ENCODE measurements around the gene CLCN2. TPM values are rescaled to one million over a fixed set of nuclear protein-coding genes. Genes with fewer than 3 reads are reported as not detected.
A peak's percentile ranks its signal among the peaks of the same experiment; 100 is the strongest.

Gene CLCN2
- total RNA-seq, 1 experiment from 2014 or later, result 20.2 TPM

DNA sequence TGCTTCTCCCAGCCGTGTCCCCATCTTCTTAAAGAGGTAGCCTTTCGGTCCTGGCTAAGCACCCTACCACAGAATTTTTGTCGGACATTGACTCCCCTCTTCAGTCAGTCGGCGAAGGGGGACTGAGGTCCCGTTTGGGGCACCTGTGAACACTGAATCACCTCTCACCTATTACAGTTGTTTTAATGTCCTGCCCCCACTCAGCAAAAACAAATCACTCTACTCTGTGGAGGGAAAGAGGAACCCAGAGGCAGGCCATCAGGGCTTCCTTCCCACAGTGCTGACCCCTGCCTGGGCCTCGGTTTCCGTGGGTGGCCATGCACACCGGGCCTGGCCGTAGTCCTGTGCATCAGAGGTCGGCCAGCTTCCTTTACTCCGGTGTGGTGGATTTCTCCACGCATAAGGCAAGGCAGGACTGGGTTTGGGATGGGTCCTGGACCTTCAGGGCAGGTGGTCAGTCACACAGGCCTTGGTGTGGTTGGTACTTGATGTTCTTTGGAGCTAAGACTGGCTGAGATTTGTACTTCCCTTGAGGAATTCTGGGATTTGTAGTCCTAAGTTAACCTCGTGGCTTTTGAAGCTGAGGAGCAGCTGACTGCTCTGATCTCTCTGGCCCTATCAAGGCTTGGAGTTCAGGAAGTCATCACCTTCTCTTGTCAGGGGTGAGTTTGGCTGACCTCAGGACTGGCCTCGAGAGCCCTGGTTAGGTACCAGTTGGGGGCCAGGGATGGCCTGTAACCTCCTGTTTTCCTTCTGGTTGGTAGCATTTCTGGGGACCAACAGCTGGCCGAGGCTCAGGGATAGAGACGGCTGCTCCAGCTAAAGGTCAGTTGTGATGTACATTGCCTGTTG lies 24.6 kb downstream of the CLCN2 start:
- in situ Hi-C loops (cut with HindIII; ENCODE audit: low pct_unique_long_range_greater_than_20kb, low sequenced_read_pairs), result no loop called here
- DNase-seq (ENCODE audit: low read depth), result peak; percentile 60

DNA sequence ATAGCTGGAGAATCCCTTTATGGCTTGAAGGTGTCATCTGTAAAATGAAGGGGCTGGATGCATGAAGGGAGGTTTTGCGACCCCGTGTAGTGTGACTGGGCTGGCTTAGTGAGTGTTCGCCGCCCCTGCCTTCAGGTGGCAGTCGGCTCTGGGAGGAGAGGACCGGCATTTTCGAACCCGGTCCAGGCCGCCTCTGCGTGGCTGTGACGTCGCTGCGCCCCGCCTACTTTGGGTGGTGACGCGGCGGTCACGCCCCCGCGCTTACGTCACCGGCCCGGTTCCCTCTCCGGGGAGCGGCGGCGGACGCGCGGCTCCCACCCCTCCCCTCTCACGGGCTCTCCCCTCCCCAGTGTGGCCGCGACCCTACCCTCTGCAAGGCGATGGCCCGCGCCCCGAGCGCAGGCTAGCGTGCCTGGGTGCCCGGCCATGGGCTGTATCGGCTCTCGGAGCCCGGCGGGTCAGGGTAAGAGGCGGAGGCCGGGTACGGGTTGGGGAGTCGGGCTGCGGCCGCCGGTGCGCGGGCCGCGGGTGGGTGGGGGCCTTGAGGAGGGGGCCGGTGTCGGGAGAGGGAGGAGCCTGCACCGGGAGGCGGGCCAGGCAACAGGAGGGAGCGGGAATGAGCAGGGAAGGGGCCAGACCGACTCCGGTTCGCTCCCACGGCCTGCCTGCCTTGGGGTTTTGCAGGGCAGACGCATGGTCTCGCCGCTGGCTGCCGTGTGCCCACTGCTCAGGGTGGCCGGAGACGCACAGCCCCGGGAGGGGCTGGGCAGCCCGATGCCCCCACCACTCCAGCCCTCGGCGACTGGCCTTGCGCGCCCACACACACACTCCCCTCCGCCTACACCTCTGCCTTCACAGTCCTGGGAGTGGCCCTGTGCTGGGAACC lies 25.5 kb downstream of the CLCN2 start:
- peak; percentile 73 for DNase-seq (ENCODE audit: low read depth)
- in situ Hi-C loops (cut with HindIII; ENCODE audit: low pct_unique_long_range_greater_than_20kb, low sequenced_read_pairs), result no loop called here

- DNase-seq (ENCODE audit: low read depth), result no peak
- in situ Hi-C loops (cut with HindIII; ENCODE audit: low pct_unique_long_range_greater_than_20kb, low sequenced_read_pairs), result no loop called here
These were observed 26.1 kb downstream of the CLCN2 start for GRCh38 chr3:184335291-184335660.

DNA sequence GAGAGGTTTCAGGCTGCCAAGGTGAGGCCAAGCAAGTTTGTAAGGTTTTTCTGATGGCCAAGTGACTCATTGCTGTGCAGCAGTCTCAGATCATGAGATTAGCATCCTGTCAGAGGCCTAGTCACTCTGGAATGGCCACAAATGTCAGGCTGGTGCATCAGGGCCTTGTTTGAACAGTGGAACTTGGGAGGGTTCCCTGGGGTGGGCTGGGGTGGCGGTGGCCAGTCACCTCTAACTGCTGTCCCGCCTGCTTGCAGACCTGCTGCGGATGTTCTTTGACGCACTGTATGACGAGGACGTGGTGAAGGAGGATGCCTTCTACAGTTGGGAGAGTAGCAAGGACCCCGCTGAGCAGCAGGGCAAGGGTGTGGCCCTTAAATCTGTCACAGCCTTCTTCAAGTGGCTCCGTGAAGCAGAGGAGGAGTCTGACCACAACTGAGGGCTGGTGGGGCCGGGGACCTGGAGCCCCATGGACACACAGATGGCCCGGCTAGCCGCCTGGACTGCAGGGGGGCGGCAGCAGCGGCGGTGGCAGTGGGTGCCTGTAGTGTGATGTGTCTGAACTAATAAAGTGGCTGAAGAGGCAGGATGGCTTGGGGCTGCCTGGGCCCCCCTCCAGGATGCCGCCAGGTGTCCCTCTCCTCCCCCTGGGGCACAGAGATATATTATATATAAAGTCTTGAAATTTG lies 26.8 kb downstream of the CLCN2 start:
- in situ Hi-C loops (cut with HindIII; ENCODE audit: low pct_unique_long_range_greater_than_20kb, low sequenced_read_pairs), result no loop called here
- DNase-seq (ENCODE audit: low read depth), result peak; percentile 45

DNA sequence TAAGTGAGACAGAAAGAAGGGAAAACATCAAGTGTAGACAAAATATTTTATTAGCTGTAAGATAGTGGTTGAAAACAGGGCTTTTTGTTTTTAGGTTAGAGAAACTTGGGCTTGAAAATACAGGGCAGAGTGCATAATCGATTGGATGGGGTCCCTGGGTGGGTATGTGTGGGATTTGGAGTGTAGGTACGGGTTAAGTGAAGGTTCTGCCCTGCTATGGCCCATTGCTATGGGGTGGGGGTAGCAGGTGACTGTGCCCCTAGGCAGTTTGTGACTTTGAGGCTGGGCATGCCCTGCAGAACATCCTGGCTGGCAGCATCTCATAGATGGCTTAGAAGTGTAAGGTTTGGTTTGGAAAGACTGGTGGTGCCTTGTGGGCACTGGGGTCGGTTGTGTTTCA lies 27.7 kb downstream of the CLCN2 start:
- in situ Hi-C loops (cut with HindIII; ENCODE audit: low pct_unique_long_range_greater_than_20kb, low sequenced_read_pairs), result no loop called here
- DNase-seq (ENCODE audit: low read depth), result no peak

GRCh38 chr3:184333190-184333589 lies 28.2 kb downstream of the CLCN2 start:
- no peak for DNase-seq (ENCODE audit: low read depth)
- in situ Hi-C loops (cut with HindIII; ENCODE audit: low pct_unique_long_range_greater_than_20kb, low sequenced_read_pairs), result no loop called here

DNA sequence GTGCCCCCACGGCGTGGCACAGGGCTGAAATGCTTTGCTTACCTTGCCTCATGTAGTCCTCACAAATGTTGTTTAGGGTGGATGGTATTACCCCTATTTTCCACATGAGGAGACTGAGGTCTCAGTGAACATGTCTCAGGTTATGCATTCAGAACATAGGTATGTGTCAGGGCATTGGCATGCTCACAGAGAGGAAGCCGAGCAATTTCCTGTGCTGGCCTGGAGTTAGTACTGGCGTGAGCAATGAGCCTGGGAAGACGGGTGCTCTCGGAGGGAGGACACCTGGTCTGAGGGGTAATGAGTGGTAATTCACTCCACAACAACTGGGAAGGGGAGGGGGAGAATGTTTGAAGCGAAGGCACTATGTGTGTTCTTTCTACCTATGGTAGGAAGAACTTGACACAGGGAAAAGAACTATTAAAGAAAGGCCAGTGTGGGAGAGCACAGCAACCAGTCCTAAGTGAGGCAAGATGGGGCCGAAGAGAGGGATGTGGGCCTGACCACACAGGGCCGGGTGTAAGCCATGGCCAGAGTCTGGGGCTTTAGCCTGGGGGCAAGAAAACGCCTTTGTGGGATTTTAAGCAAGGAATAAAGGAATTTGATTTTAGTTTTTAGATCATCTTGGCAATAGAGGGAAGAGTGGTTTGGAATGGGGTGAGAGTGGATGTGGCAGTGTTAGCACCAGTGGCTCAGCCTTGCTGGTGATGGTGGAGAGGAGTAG lies 28.9 kb downstream of the CLCN2 start:
- no peak for DNase-seq (ENCODE audit: low read depth)
- in situ Hi-C loops (cut with HindIII; ENCODE audit: low pct_unique_long_range_greater_than_20kb, low sequenced_read_pairs), result no loop called here

- in situ Hi-C loops (cut with HindIII; ENCODE audit: low pct_unique_long_range_greater_than_20kb, low sequenced_read_pairs), result no loop called here
These were observed 32.9 kb downstream of the CLCN2 start for GRCh38 chr3:184328516-184328915.

DNA sequence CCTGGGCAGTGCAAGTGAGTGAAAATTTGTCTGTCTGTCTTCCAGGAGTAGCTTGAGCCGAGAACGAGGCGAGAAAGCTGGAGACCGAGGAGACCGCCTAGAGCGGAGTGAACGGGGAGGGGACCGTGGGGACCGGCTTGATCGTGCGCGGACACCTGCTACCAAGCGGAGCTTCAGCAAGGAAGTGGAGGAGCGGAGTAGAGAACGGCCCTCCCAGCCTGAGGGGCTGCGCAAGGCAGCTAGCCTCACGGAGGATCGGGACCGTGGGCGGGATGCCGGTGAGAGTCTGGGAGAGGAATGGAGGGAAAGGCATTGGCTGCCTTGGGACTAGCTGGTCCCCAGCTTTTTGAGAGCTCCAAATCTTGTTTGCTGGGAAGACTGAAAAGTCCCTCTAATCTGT lies 34.2 kb downstream of the CLCN2 start:
- no peak for DNase-seq (ENCODE audit: low read depth)
- in situ Hi-C loops (cut with HindIII; ENCODE audit: low pct_unique_long_range_greater_than_20kb, low sequenced_read_pairs), result no loop called here

More at GRCh38 chr3:184328516-184328915, 32.9 kb downstream of the CLCN2 start:
- no peak for DNase-seq (ENCODE audit: low read depth)

DNA sequence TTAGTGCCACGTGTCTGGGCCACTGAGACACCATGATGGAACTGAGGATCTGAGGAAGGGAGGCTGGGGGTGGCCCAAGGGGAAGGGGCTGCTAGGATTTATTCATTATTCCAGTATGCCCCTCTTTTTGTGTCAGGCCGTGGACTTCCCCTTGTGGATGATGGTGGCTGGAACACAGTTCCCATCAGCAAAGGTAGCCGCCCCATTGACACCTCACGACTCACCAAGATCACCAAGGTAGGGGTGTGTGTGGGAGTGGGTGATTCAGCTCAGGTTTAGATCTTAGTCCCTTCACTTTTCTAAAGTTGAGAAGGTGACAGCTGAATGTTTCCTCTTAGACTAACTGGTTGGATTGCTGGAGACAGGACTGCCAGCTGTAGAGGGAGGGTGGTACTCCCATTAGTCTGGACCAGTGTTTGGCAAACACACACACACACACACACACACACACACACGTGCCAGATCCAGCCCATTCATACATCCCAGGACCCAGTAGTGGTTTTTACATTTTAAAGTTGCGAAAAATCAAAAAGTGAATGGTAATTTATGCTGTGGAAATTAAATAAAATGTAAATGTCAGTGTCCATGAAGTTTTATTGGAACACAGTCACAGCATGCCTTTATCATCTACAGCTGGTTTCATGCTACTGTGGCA lies 35.6 kb downstream of the CLCN2 start:
- DNase-seq (ENCODE audit: low read depth), result no peak
- in situ Hi-C loops (cut with HindIII; ENCODE audit: low pct_unique_long_range_greater_than_20kb, low sequenced_read_pairs), result no loop called here

- in situ Hi-C loops (cut with HindIII; ENCODE audit: low pct_unique_long_range_greater_than_20kb, low sequenced_read_pairs), result no loop called here
- DNase-seq (ENCODE audit: low read depth), result no peak
These were observed 36.1 kb downstream of the CLCN2 start for GRCh38 chr3:184325269-184325668.

DNA sequence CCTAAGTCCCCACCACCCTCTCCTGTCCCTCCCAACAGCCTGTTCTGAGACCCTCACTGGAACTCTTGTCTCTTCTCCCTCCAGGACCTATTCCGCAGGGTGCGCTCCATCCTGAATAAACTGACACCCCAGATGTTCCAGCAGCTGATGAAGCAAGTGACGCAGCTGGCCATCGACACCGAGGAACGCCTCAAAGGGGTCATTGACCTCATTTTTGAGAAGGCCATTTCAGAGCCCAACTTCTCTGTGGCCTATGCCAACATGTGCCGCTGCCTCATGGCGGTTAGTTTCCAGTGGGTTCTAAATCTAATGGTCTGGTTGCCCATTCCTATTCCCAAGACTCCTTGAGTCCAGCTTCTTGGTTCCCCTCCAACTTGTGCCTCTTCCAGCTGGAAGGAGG lies 37.7 kb downstream of the CLCN2 start:
- in situ Hi-C loops (cut with HindIII; ENCODE audit: low pct_unique_long_range_greater_than_20kb, low sequenced_read_pairs), result no loop called here
- DNase-seq (ENCODE audit: low read depth), result no peak

- in situ Hi-C loops (cut with HindIII; ENCODE audit: low pct_unique_long_range_greater_than_20kb, low sequenced_read_pairs), result no loop called here
These were observed 38.5 kb downstream of the CLCN2 start for GRCh38 chr3:184322731-184323487.

DNA sequence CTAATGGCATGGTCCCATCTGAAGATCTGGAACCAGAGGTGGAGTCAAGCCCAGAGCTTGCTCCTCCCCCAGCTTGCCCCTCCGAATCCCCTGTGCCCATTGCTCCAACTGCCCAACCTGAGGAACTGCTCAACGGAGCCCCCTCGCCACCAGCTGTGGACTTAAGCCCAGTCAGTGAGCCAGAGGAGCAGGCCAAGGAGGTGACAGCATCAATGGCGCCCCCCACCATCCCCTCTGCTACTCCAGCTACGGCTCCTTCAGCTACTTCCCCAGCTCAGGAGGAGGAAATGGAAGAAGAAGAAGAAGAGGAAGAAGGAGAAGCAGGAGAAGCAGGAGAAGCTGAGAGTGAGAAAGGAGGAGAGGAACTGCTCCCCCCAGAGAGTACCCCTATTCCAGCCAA lies 39.7 kb downstream of the CLCN2 start:
- in situ Hi-C loops (cut with HindIII; ENCODE audit: low pct_unique_long_range_greater_than_20kb, low sequenced_read_pairs), result no loop called here

More at GRCh38 chr3:184322731-184323487, 38.5 kb downstream of the CLCN2 start:
- no peak for DNase-seq (ENCODE audit: low read depth)

DNA sequence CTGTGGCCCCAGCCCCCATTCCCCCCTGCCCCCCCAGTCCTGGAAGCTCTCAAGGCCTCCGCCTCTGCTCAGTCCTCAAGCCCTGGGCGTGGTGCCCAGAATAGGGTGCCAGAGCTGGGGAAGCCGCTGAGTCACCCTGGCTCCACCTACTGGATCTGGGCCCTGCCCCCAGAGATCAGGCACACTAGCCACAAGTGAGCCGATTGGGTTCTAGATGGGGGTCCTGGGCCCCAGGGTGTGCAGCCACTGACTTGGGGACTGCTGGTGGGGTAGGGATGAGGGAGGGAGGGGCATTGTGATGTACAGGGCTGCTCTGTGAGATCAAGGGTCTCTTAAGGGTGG lies 41.3 kb downstream of the CLCN2 start:
- in situ Hi-C loops (cut with HindIII; ENCODE audit: low pct_unique_long_range_greater_than_20kb, low sequenced_read_pairs), result no loop called here

More for the DNA sequence above, 39.7 kb downstream of the CLCN2 start:
- DNase-seq (ENCODE audit: low read depth), result no peak

DNA sequence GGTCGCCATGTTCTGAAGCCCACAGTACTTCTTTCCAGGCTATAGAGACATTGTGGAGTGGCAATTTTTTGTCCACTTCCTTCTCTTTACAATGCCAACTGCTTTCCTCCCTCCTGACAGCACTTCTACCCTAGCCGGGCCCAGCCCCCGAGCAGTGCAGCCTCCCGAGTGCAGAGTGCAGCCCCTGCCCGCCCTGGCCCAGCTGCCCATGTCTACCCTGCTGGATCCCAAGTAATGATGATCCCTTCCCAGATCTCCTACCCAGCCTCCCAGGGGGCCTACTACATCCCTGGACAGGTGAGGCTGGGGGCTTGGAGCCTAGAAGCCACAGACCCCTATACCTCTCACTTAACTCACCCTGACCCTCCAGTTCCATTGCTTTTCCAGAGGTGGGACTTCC lies 44.2 kb downstream of the CLCN2 start:
- in situ Hi-C loops (cut with HindIII; ENCODE audit: low pct_unique_long_range_greater_than_20kb, low sequenced_read_pairs), result no loop called here

More for the DNA sequence above, 41.3 kb downstream of the CLCN2 start:
- DNase-seq (ENCODE audit: low read depth), result peak; percentile 70

DNA sequence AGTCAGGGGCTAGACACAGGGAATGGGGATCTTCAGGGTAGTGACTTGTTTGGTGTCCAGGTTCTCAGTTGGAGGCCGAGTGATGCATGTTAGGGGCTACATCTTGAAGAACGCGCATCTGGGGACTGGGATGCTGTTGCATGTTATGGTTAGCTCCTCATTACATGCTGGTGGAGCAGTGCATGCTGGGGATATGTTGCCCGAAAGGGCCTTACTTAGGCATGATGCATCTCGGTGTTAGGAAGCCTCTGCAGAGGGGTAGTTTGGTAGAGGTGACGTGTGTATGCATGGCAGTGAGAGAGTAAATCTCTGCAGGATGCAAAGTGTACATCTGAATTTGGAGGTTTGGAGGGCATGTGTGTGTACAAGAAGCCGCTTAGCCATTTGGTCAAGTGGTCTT lies 44.6 kb downstream of the CLCN2 start:
- no peak for DNase-seq (ENCODE audit: low read depth)
- in situ Hi-C loops (cut with HindIII; ENCODE audit: low pct_unique_long_range_greater_than_20kb, low sequenced_read_pairs), result no loop called here

More for the DNA sequence above, 44.2 kb downstream of the CLCN2 start:
- DNase-seq (ENCODE audit: low read depth), result no peak

Measured in Caki2 (cell line).